Fibroblast of skin of left quadriceps (primary cell): Measurements from ENCODE around the gene ACO2.
"Not testable (repeated sequence)": the region's sequence is repeated elsewhere in the genome, so short reads cannot be mapped to it uniquely, and the experiment has no call there.

Source experiments
- DNase-seq, 2 experiments: peaks; one replicate each; pipeline ENCODE4 v3.0.0-alpha.2; 2013; ENCODE audit warnings: low read depth in 2 of 2

Gene ACO2

GRCh38 chr22:41540365-41540764 is 71.4 kb downstream of the ACO2 start:
- DNase-seq, result no peak

GRCh38 chr22:41541484-41541883 is 72.6 kb downstream of the ACO2 start:
- no peak for DNase-seq

- DNase-seq, result no peak
Measured at GRCh38 chr22:41542224-41542623, 73.3 kb downstream of the ACO2 start.

GRCh38 chr22:41543854-41544670 is 75.1 kb downstream of the ACO2 start, which contains the start of gene POLR3H:
TSS of gene POLR3H (minus strand) at chr22:41544470. CDS start at chr22:41544101, 369 bp downstream.
- DNase-seq, result peak; percentile 93 to 94

GRCh38 chr22:41544671-41545476 is 76.0 kb downstream of the ACO2 start:
- no peak for DNase-seq

- DNase-seq, result no peak
Measured at GRCh38 chr22:41548830-41549211, 79.9 kb downstream of the ACO2 start.

- no peak for DNase-seq
Measured at GRCh38 chr22:41550952-41551491, 82.1 kb downstream of the ACO2 start.

- no peak for DNase-seq
Measured at GRCh38 chr22:41551877-41552582, 83.1 kb downstream of the ACO2 start.

- DNase-seq, result no peak
Measured at GRCh38 chr22:41555325-41555982, 86.5 kb downstream of the ACO2 start.

GRCh38 chr22:41556561-41556960 is 87.6 kb downstream of the ACO2 start:
- no peak for DNase-seq

GRCh38 chr22:41557401-41558240 is 88.7 kb downstream of the ACO2 start:
- DNase-seq, result no peak

- not testable (repeated sequence) for DNase-seq
Measured at GRCh38 chr22:41558241-41558630, 89.3 kb downstream of the ACO2 start.

- DNase-seq, result no peak
Measured at GRCh38 chr22:41560095-41560471, 91.2 kb downstream of the ACO2 start.

- no peak for DNase-seq
Measured at GRCh38 chr22:41561335-41561734, 92.4 kb downstream of the ACO2 start.

- no peak for DNase-seq
Measured at GRCh38 chr22:41561788-41562187, 92.9 kb downstream of the ACO2 start.

GRCh38 chr22:41562461-41562860 is 93.5 kb downstream of the ACO2 start:
- DNase-seq, result no peak

GRCh38 chr22:41563051-41563711 is 94.3 kb downstream of the ACO2 start:
- DNase-seq, result peak; percentile 65 to 68

GRCh38 chr22:41564563-41564962 is 95.6 kb downstream of the ACO2 start:
- no peak for DNase-seq

GRCh38 chr22:41565403-41566054 is 96.6 kb downstream of the ACO2 start:
- peak in 1 of 2 experiments; percentile 42 for DNase-seq

GRCh38 chr22:41567512-41567768 is 98.5 kb downstream of the ACO2 start:
- no peak for DNase-seq
